Thyroid gland (tissue), 4 donors: ENCODE results near the gene CHST9.

Experiments used
- POLR2A ChIP-seq, 2 donors: fragments of 450-650 bp; IDR thresholded peaks; one replicate each; pipeline ENCODE4 v1.6.1; 2017; ENCODE audit warnings: antibody characterized with exemption in 2 of 2, mild to moderate bottlenecking in 2 of 2, moderate library complexity in 1 of 2
- TF ChIP-seq, protein P1 (sequence below), 6 experiments: fragments of 200-600 bp in 3 of 6; fragments of 450-650 bp in 3 of 6; sonication (generic) in 3 of 6; IDR thresholded peaks; one replicate each; pipeline ENCODE4 v1.5.1; 2016 to 2019; ENCODE audit warnings: antibody characterized with exemption in 6 of 6, mild to moderate bottlenecking in 2 of 6, inconsistent platforms in 1 of 6, moderate library complexity in 1 of 6

DNA sequence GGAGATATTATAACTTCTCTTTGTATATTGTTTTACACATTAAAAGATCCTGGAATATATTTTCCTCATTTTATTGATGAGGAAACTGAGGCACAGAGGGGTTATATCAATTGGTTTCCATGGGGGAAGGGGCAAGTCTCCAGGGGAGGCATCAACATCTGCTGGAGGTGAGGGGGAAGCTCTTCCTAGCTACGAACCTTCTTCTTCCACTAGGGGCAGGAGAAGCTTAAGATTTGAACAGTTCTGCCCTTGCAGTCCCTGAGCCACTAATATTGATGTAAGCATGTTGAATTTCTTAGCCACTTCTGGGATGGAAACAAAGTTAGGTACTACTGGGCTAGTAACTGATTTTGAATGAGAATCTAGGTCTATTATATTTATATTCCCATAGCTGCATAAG is 179.5 kb downstream of the CHST9 start:
- TF ChIP-seq, protein P1, sequence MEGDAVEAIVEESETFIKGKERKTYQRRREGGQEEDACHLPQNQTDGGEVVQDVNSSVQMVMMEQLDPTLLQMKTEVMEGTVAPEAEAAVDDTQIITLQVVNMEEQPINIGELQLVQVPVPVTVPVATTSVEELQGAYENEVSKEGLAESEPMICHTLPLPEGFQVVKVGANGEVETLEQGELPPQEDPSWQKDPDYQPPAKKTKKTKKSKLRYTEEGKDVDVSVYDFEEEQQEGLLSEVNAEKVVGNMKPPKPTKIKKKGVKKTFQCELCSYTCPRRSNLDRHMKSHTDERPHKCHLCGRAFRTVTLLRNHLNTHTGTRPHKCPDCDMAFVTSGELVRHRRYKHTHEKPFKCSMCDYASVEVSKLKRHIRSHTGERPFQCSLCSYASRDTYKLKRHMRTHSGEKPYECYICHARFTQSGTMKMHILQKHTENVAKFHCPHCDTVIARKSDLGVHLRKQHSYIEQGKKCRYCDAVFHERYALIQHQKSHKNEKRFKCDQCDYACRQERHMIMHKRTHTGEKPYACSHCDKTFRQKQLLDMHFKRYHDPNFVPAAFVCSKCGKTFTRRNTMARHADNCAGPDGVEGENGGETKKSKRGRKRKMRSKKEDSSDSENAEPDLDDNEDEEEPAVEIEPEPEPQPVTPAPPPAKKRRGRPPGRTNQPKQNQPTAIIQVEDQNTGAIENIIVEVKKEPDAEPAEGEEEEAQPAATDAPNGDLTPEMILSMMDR (IDR thresholded peaks at IDR 0.05), result no peak
- no peak for TF ChIP-seq POLR2A (IDR thresholded peaks at IDR 0.05)
